HG02840 (cell line): Measurements from ENCODE around the gene SRGAP1.

Experiments
- ATAC-seq: cut with Tn5 transposase; IDR thresholded peaks from one replicate; pipeline ENCODE4 v1.9.1; 2021; ENCODE audit warnings: mild to moderate bottlenecking, moderate library complexity, moderate number of reproducible peaks; ENCODE audit not compliant: unreplicated experiment, low FRiP score

Gene SRGAP1

DNA sequence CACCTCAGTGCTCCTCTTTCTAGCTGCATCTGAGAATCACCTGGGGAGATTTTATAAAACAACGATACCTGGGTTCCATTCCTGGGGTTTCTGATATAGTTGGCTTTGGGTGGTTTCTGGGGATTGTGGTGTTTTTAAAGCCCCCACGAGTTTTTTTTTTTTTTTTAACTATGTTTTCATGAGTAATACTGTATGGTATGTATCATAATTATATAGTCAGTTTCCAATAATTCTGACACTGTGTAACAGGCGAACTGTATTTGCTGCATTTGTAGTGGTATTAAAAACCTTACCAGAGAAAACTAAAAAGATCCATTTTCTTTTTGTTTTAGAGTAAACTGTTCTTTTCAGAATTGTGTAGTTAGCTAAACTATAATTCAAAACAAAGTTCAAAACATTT lies 84.9 kb downstream of the SRGAP1 start:
- ATAC-seq, result no peak

DNA sequence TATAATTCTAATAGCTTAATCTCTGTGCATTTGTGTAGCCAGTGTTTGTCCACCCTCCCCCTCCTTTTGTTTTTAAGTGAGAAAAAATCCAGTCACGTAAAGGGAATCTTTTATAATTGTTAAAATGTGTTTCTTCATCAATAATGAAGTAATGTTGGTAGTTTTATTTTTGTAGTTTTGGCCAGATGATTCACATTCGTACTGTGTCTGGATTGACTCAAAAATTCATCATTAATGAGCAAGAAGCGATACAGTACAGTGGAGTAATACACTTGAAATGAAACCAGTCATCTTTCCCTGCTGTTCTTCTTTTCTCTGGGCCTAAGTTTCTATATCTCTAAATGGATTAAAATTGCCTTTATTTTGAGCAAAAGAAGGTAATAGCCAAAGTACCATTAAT lies 86.5 kb downstream of the SRGAP1 start:
- ATAC-seq, result no peak

GRCh38 chr12:63931703-63932102 lies 87.2 kb downstream of the SRGAP1 start:
- ATAC-seq, result no peak

GRCh38 chr12:63934936-63935335 lies 90.4 kb downstream of the SRGAP1 start:
- ATAC-seq, result no peak

DNA sequence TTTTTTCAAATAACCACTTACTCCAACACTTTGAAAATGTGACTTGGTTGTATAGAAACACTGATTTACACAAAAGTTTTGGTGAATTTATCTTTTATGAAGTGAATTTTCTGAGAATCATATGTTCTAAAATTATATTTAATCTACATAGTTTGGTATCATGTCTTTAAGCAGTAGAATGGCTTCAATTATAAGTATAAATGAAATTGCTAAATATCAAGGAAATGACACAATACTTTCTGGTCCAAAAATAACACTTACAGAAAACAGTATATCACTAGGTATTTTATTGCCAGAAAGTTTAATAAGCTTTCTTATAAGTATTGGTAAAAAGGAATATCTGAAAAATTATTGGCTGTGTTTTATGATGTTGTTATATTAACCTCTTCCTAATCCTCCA lies 90.9 kb downstream of the SRGAP1 start:
- ATAC-seq, result no peak

DNA sequence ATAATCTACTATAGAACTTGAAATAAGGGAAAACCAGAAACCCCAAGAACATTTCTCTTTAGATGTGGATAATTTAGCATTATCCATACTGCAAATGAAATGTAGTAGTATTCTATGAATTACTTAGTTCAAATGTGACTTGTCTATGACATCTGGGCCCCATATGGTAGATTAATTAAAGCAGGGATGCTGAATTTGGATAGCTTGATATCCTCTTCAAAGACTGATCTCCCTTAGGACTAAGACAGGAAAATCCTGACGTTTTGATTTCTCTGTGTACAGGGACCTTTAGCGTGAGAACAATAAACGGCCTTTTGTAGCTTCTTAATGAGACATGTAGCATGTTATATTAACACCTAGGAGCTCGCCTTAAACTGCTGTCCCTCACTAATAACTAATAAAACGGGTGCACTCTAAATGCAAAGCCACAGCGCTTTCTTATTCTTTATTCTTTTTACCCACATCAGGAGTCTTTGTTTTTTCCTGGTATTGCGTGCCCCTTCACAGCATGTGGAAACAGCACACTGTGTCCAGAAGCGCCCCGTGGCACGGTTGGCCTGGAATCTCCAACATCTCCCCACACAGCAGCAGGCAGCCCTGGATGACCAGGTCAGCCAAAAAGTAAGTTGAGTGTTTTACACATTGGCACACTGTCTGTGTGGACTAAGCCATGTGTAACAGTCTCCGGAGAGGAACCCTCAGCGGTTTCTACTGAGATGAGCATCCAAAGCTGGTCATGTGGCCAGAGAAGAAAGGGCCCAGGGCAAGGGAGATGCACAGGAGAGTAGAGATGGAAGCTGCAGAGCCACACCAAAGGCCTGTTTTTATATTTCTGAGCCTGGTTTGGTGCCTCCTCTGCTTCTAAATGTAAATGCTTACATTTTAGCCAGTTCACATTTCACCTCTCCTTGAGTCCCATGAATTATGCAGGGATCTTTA lies 93.1 kb downstream of the SRGAP1 start:
- no peak for ATAC-seq

GRCh38 chr12:63940310-63941005 lies 96.0 kb downstream of the SRGAP1 start:
- ATAC-seq, result no peak

- ATAC-seq, result no peak
Observed at GRCh38 chr12:63941166-63941800, 96.8 kb downstream of the SRGAP1 start.

DNA sequence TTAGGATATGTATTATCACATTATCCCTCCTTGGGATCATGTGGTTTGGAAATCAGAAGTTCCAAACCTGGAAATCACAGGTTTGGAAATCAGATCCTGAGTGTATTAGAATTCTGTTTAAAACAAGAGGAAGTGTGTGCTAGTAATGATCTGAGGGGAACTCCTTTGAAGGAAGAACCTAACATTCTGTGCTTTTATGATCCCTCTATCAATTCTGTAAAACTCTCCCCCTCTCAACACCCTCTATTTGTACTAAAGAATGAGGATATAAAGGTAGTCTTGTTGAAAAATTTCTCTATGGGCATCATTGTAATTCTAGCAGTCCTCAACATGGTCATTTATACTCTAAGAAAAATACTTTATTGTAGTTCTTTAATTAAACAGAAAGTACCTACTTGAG lies 97.4 kb downstream of the SRGAP1 start:
- ATAC-seq, result no peak

GRCh38 chr12:63942464-63943241 lies 98.2 kb downstream of the SRGAP1 start:
- ATAC-seq, result no peak

GRCh38 chr12:63944034-63944579 lies 99.6 kb downstream of the SRGAP1 start:
- ATAC-seq, result no peak

DNA sequence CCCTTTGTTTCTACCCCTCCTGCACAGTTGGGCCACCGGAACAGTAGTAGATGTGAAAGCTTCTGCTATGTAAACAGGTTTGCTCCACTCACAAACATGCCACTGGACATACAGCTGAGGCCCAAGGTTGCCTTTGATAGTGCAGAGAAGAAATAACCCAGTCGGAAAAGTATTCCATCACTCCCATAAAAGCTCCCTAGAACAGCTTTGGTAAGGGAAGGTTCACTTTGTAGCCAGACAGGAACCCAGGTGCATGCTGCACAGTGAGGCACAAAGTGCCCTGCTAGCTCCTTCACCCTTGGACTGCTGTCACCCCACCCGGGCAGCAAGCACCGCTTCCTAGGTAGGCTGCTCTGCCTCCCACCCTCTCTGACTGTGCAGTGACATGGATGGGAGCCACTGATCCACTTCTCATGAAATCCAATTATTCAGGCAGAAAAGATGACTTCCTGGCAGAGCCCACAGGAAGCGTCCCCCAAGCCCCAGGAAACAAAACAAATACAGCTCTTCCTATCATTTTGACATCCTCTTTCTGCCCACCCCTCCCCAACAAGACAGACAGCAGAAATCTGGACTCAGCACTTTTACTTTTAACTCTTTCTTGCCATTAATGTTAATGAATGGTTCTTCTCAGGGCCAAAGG lies 100.2 kb downstream of the SRGAP1 start:
- no peak for ATAC-seq

- no peak for ATAC-seq
Observed at GRCh38 chr12:63945777-63946176, 101.3 kb downstream of the SRGAP1 start.

DNA sequence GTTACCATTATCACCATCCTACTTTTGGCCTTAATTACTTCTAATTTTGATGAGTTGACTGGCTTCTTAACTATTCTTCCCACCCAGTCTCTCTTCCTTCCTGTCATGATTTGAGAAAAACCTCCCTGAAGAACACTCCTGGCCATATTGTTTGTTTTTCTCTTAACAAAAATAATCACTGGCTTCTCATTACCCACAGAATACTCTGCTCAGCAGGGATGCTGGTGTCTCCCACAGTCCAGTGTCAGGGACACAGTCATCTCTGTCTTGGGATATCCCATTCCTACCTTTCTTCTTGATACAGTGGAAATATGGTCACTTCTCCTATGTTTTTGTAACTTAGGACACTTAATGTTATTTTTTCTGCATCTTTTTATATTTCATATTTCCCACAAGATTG lies 103.7 kb downstream of the SRGAP1 start:
- no peak for ATAC-seq

- ATAC-seq, result no peak
Observed at GRCh38 chr12:63949902-63950301, 105.4 kb downstream of the SRGAP1 start.

- ATAC-seq, result no peak
Observed at GRCh38 chr12:63952995-63953394, 108.5 kb downstream of the SRGAP1 start.

DNA sequence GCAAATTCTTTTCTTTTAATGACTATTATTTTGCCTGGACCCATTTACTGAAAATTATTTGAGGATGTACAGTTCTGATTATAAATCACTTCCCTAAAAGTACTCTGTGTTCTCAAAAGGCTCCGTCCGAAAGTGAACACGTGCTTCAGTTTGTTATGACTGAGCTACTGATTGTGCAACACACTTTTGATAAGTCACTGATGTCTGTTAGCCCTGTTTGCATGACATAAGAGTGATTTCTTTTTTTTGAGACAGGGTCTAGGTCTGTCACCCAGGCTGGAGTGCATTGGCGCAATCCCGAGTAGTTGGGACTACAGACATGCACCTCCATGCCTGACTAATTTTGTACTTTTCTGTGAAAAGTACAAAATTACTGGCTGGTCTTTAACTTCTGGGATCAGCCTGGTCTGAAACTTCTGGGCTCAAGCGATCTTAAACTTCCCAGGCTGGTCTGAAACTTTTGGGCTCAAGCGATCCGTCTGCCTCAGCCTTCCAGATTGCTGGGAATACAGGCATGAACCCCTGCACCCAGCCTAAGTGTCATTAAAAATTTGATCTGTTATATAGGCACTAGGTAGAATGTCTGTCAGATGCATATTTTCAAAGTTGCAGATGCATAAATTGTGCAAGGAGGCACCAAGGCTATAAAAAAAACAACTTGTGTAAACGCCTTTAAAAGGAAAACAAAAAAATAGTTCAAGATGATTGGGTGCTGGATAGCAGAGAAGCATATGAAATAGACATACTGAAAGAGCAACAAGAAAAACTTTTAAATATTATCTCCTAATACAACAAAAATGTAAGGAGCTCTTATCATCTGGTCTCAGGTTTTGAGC lies 111.5 kb downstream of the SRGAP1 start:
- no peak for ATAC-seq

DNA sequence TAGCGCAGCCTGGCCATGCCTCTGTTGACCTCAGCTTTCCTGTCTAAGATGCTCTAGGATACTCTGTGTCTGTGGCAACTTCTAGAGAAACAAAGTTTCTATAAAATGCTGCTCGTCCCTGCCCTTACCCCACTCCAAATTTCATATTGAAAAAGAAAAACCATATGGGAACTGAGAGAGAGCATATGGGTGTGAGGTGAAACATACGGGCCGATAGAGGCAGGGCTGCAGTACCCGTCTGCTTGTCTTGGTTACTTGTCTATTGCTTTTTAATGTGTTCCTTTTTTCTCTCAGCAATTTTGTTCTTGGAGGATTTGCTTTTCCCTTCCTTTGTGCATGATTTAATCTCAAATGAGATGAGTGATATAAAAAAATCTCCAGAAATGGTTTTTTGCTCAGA lies 113.0 kb downstream of the SRGAP1 start:
- no peak for ATAC-seq
